Kidney epithelial cell (primary cell): ENCODE results near the gene TES. TPM values are rescaled to one million over a fixed set of nuclear protein-coding genes. Genes with fewer than 3 reads are reported as not detected.

Experiments used
- DNase-seq: peaks from one replicate; pipeline ENCODE4 v3.0.0-alpha.2; 2010; ENCODE audit warnings: low read depth
- H3K27me3 ChIP-seq: 2 replicates; pipeline ENCODE4 v1.6.0; 2011; ENCODE audit warnings: low read length; ENCODE audit not compliant: control insufficient read depth, insufficient read depth
- H3K36me3 ChIP-seq: 2 replicates; pipeline ENCODE4 v1.5.1; 2011; ENCODE audit warnings: low read length; ENCODE audit not compliant: control insufficient read depth, insufficient read depth
- H3K4me3 ChIP-seq: 2 replicates; pipeline ENCODE4 v1.5.1; 2011; ENCODE audit warnings: low read depth, mild to moderate bottlenecking, control low read depth, low read length
- total RNA-seq: library from RNA; depleted of rRNA; stranded (reverse); fragments of >200 nt; gene quantifications from 2 replicates; pipeline ENCODE4 v1.2.3, GENCODE V29; 2015
- TF ChIP-seq, protein P1 (sequence below): IDR thresholded peaks from 2 replicates; pipeline ENCODE4 v1.5.1; 2011; ENCODE audit warnings: mild to moderate bottlenecking, moderate library complexity, low read length, control low read depth, inconsistent platforms; ENCODE audit not compliant: insufficient read depth, poor library complexity, severe bottlenecking

Gene TES
- total RNA-seq, 1 donor from 2014 or later: 282 TPM

GRCh38 chr7:116182023-116182422 lies 28.3 kb upstream of the TES start:
- H3K4me3 ChIP-seq: no peak overlapping the region
- DNase-seq: no peak
- TF ChIP-seq, protein P1, sequence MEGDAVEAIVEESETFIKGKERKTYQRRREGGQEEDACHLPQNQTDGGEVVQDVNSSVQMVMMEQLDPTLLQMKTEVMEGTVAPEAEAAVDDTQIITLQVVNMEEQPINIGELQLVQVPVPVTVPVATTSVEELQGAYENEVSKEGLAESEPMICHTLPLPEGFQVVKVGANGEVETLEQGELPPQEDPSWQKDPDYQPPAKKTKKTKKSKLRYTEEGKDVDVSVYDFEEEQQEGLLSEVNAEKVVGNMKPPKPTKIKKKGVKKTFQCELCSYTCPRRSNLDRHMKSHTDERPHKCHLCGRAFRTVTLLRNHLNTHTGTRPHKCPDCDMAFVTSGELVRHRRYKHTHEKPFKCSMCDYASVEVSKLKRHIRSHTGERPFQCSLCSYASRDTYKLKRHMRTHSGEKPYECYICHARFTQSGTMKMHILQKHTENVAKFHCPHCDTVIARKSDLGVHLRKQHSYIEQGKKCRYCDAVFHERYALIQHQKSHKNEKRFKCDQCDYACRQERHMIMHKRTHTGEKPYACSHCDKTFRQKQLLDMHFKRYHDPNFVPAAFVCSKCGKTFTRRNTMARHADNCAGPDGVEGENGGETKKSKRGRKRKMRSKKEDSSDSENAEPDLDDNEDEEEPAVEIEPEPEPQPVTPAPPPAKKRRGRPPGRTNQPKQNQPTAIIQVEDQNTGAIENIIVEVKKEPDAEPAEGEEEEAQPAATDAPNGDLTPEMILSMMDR: no peak
- no peaks in the 10 kb centered on the region for H3K36me3 ChIP-seq
- H3K27me3 ChIP-seq: no peaks in the 10 kb centered on the region

DNA sequence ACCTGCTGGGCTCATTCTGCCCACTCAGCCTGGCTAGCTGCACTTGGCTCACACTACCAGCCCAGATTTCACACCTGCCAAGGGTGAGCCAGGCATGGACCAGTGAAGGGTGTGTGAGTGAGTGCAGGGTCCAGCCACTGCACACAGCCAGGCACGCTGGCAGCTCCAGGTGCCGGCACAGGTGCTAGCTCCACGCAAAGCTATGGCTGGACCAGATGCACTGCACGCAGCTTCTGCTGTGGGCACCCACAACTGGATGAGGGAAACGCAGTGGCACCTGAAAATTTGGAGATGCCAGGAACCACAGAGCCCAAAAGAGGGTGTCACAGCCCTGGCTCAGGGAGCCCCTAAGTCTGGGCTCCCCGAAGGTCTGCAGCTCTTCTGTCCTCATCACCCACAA lies 24.9 kb upstream of the TES start:
- H3K27me3 ChIP-seq: no peaks in the 10 kb centered on the region
- H3K4me3 ChIP-seq: no peak overlapping the region
- no peaks in the 10 kb centered on the region for H3K36me3 ChIP-seq
- DNase-seq: no peak
- TF ChIP-seq, protein P1: no peak

- no peaks in the 10 kb centered on the region for H3K36me3 ChIP-seq
- H3K27me3 ChIP-seq: no peaks in the 10 kb centered on the region
- TF ChIP-seq, protein P1: no peak
- no peak for DNase-seq
- no peak overlapping the region for H3K4me3 ChIP-seq
These were observed 24.4 kb upstream of the TES start for GRCh38 chr7:116185956-116186355.

GRCh38 chr7:116187400-116187799 lies 22.9 kb upstream of the TES start:
- no peak overlapping the region for H3K4me3 ChIP-seq
- H3K36me3 ChIP-seq: no peaks in the 10 kb centered on the region
- TF ChIP-seq, protein P1: no peak
- no peaks in the 10 kb centered on the region for H3K27me3 ChIP-seq
- no peak for DNase-seq

DNA sequence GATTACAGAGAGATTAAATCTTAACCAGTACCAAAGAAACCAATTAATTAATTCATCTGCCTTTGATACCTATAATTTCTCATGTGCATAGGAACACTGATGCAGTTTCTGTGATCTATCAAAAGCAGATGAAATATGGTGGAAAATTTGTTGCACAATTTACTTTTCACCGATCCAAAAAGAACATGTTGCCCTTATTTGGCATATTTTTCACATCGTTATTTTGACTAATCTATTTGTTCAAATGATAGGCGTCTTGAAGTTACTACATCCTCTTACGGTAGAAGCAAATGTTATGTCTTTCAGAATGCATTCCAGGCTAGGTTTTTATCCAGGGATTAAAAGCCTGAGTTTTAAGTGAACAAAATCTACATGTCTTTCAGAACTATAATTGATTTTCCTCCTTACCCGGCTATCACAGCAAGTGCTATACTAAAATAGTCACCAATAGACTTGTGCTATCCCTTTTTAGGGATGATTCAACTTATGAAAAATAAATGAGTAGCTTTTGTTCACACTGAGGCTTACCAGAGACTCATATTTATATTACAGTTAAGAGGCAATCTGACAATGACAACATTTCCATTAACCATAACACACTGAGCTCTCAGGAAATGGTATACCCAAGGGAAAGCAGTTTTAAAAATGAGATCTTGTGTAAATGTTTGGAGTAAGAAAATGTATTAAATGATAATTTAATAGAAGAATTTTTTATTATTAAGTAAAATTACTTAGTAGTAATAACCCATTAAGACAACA lies 16.8 kb upstream of the TES start:
- Histone ChIP-seq H3K27me3 (no peaks in the 10 kb centered on the region), H3K4me3 (no peak overlapping the region), H3K36me3 (no peaks in the 10 kb centered on the region)
- no peak for DNase-seq
- TF ChIP-seq, protein P1: no peak

- no peaks in the 10 kb centered on the region for H3K27me3 ChIP-seq
These were observed 16.2 kb upstream of the TES start for GRCh38 chr7:116194115-116194514.

More at GRCh38 chr7:116194115-116194514, 16.2 kb upstream of the TES start:
- TF ChIP-seq, protein P1: no peak
- H3K4me3 ChIP-seq: no peak overlapping the region
- DNase-seq: no peak
- no peaks in the 10 kb centered on the region for H3K36me3 ChIP-seq
